ENCODE data around the gene GRXCR2.
A peak's percentile ranks its signal among the peaks of the same experiment; 100 is the strongest.
"Not testable (repeated sequence)": the region's sequence is repeated elsewhere in the genome, so short reads cannot be mapped to it uniquely, and the experiment has no call there.

Gene GRXCR2

DNA sequence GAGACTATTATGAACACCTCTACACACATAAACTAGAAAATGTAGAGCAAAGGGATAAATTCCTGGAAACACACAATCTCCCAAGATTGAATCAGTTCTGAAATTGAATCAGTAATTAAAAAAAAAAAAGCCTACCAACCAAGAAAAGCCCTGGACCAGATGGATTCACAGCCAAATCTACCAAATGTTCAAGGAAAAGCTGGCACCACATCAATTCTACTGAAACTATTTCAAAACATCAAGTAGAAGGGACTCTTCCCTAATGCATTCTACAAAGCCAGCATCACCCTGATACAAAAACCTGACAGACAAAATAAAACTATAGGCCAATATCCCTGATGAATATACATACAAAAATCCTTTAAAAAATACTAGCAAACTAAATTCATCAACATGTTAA lies 25.4 kb upstream of the GRXCR2 start:
- H3K4me1 ChIP-seq = no peaks in the 10 kb centered on the region
- no peak overlapping the region for H3K4me3 ChIP-seq (ENCODE audit: low read depth, low read length)
- TF ChIP-seq, protein P1, sequence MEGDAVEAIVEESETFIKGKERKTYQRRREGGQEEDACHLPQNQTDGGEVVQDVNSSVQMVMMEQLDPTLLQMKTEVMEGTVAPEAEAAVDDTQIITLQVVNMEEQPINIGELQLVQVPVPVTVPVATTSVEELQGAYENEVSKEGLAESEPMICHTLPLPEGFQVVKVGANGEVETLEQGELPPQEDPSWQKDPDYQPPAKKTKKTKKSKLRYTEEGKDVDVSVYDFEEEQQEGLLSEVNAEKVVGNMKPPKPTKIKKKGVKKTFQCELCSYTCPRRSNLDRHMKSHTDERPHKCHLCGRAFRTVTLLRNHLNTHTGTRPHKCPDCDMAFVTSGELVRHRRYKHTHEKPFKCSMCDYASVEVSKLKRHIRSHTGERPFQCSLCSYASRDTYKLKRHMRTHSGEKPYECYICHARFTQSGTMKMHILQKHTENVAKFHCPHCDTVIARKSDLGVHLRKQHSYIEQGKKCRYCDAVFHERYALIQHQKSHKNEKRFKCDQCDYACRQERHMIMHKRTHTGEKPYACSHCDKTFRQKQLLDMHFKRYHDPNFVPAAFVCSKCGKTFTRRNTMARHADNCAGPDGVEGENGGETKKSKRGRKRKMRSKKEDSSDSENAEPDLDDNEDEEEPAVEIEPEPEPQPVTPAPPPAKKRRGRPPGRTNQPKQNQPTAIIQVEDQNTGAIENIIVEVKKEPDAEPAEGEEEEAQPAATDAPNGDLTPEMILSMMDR (IDR thresholded peaks at IDR 0.05; ENCODE audit: low read depth, low read length) = no peak
- no peaks in the 10 kb centered on the region for H3K27me3 ChIP-seq
- DNase-seq = no peak
- H3K9me3 ChIP-seq = no peaks in the 10 kb centered on the region
- no peaks in the 10 kb centered on the region for H3K36me3 ChIP-seq

DNA sequence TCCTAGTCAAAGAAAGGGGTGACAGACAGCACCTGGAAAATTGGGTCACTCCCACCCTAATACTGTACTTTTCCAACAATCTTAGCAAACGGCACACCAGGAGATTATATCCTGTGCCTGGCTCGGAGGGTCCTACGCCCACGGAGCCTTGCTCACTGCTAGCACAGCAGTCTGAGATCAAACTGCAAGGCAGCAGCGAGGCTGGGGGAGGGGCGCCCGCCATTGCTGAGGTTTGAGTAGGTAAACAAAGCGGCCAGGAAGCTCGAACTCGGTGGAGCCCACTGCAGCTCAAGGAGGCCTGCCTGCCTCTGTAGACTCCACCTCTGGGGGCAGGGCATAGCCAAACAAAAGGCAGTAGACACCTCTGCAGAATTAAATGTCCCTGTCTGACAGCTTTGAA lies 18.6 kb upstream of the GRXCR2 start:
- not testable (repeated sequence) for H3K4me3 ChIP-seq (ENCODE audit: low read depth, low read length); H3K9me3 ChIP-seq; H3K4me1 ChIP-seq; DNase-seq; H3K27me3 ChIP-seq; H3K36me3 ChIP-seq

DNA sequence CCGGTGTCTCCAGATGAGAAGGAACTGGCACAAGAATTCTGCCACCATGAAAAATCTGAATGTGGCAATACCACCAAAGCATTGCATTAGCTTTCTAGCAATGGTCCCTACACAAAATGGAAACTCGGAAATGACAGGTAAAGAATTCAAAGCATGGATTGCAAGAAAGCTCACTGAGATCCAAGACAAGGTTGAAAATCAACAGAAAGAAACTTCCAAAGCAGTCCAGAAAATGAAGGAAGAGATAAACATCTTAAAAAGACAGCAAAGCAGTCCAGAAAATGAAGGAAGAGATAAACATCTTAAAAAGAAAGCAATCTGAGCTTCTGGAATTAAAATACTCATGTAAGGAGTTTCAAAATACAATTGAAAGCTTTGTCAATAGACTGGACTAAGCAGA lies 16.8 kb upstream of the GRXCR2 start:
- Histone ChIP-seq H3K27me3 (no peaks in the 10 kb centered on the region), H3K36me3 (no peaks in the 10 kb centered on the region), H3K4me3 (ENCODE audit: low read depth, low read length) (no peak overlapping the region), H3K4me1 (no peaks in the 10 kb centered on the region), H3K9me3 (no peaks in the 10 kb centered on the region)
- DNase-seq = no peak
- TF ChIP-seq, protein P1 (IDR thresholded peaks at IDR 0.05; ENCODE audit: low read depth, low read length) = no peak

DNA sequence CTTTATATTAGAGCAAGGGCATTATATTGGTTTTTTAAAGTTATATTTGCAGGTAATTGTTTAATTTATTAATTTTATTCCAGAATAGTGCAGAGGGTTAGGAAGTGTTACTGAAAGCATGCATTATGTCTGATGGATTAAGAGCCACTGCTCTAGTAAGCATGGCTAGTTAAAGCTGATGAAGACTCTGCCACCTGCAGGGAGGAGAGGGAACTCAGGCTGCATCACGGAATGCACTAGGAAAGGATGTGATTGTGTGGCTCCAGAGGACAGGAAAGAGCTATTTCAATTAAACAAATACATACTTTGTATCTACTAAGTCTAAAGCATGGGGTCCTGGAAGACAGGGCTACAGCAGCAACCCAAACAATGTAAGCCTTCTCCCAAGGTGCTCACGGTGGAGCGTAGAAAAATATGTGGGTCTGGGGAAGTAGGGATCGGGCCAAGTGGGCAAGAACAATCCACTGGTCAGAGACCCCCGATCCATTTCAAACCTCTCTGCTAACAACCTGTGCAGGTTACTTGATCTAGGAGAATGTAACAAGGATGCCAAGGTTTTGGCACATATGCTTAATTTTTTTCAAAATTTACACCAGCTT lies 15.3 kb upstream of the GRXCR2 start:
- peak; percentile 21 for DNase-seq

DNA sequence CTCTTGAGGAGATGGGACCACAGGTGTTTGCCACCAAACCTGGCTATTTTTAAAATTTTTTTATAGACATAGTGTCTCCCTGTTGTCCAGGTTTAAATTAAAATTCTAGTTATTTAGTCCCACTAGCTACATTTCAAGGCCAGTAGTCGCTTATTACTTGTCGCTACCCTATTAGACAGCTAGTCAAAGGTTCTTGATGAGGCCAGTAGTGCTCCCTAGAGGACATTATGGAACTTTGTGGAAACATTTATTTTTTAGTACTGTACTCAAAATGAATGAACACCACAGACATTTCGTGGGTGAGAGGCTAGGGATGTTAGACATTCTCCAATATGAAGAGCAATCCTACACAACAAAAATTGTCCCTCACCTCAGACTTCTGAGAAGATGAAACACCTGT lies 14.4 kb upstream of the GRXCR2 start:
- H3K36me3 ChIP-seq = no peaks in the 10 kb centered on the region
- no peaks in the 10 kb centered on the region for H3K9me3 ChIP-seq
- no peaks in the 10 kb centered on the region for H3K27me3 ChIP-seq
- H3K4me1 ChIP-seq = no peaks in the 10 kb centered on the region
- TF ChIP-seq, protein P1 (IDR thresholded peaks at IDR 0.05; ENCODE audit: low read depth, low read length) = no peak
- no peak overlapping the region for H3K4me3 ChIP-seq (ENCODE audit: low read depth, low read length)
- no peak for DNase-seq

More for the DNA sequence above, 15.3 kb upstream of the GRXCR2 start:
- no peak overlapping the region for H3K4me3 ChIP-seq (ENCODE audit: low read depth, low read length)
- no peaks in the 10 kb centered on the region for H3K4me1 ChIP-seq
- no peaks in the 10 kb centered on the region for H3K9me3 ChIP-seq
- H3K36me3 ChIP-seq = no peaks in the 10 kb centered on the region
- no peaks in the 10 kb centered on the region for H3K27me3 ChIP-seq
- TF ChIP-seq, protein P1 (IDR thresholded peaks at IDR 0.05; ENCODE audit: low read depth, low read length) = peak; percentile 69

DNA sequence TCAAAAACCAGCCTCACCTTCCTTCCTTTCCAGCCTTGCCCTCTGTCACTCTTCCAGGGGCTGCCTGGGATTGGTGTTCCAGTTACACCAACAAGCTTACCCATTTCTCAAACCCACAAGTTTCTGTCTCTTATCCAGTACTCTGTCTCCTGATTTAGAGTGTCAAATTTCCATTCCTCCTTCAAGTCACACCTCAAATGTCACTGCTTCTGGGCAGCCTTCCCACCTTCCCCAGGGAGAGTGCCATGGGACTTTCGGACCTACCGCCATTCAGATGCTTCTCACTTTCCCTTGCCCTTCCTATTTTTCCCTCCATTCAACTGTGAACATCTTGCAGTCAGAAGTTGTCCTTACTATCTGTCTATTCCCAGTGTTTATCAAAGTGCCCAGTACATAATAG lies 2.0 kb upstream of the GRXCR2 start:
- TF ChIP-seq, protein P1 (IDR thresholded peaks at IDR 0.05; ENCODE audit: low read depth, low read length) = no peak
- Histone ChIP-seq H3K36me3 (no peaks in the 10 kb centered on the region), H3K4me3 (ENCODE audit: low read depth, low read length) (no peak overlapping the region), H3K27me3 (no peaks in the 10 kb centered on the region; the same call in 1 of the 2 replicates), H3K9me3 (no peaks in the 10 kb centered on the region), H3K4me1 (no peaks in the 10 kb centered on the region)
- DNase-seq = no peak

DNA sequence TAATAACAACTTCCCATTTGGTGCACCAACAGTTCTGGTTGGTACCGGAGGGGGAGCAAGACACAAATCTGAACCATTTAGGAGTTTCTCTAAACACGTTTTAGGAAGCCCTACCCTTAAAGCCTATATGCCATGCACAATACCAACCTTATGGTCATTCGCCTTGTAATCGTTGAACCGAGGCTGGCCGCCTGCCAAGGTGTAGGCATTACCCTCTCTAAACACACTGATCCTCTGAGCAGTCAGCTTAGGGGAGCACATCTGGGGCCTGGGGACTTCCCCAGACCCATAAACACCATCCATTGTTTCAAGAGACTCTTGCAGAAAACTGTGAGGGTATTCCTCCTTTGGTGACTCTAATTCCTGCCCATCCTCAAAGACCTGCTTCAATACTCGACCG lies 328 bp downstream of the GRXCR2 start:
- Histone ChIP-seq H3K4me1 (no peaks in the 10 kb centered on the region), H3K9me3 (no peaks in the 10 kb centered on the region), H3K27me3 (no peaks in the 10 kb centered on the region; the same call in 1 of the 2 replicates), H3K36me3 (no peaks in the 10 kb centered on the region), H3K4me3 (ENCODE audit: low read depth, low read length) (no peak overlapping the region)
- TF ChIP-seq, protein P1 (IDR thresholded peaks at IDR 0.05; ENCODE audit: low read depth, low read length) = no peak
- DNase-seq = no peak
